Colonic mucosa (tissue), 4 donors: ENCODE results near the gene ADGRB3. TPM values are rescaled to one million over a fixed set of nuclear protein-coding genes. Genes with fewer than 3 reads are reported as not detected.
"Not testable (repeated sequence)": the region's sequence is repeated elsewhere in the genome, so short reads cannot be mapped to it uniquely, and the experiment has no call there.

Experiments used
- DNase-seq: peaks from one replicate; pipeline ENCODE4 v3.0.0-alpha.2; 2020
- H3K27ac ChIP-seq: fragments of 200-600 bp; one replicate; pipeline ENCODE4 v1.8.0; 2021
- H3K27me3 ChIP-seq: fragments of 200-600 bp; one replicate; pipeline ENCODE4 v1.8.0; 2021
- H3K36me3 ChIP-seq: fragments of 200-600 bp; one replicate; pipeline ENCODE4 v1.8.0; 2021
- H3K4me1 ChIP-seq: fragments of 200-600 bp; one replicate; pipeline ENCODE4 v1.8.0; 2021; ENCODE audit warnings: mild to moderate bottlenecking
- H3K4me3 ChIP-seq: fragments of 200-600 bp; one replicate; pipeline ENCODE4 v1.8.0; 2021
- H3K9ac ChIP-seq, 2 donors: one replicate each; pipeline ENCODE4 v1.7.0; 2013; ENCODE audit warnings: control low read depth in 2 of 2, low read depth in 2 of 2, low read length in 2 of 2
- H3K9me3 ChIP-seq: fragments of 200-600 bp; one replicate; pipeline ENCODE4 v1.8.0; 2021
- intact Hi-C: fragments of 100-400 bp; cut with DNase I; formaldehyde crosslinking; loops from one replicate; pipeline ENCODE4 v1.14.1; 2022
- total RNA-seq, 2 donors: library from RNA; stranded (reverse); fragmentation: NEBNext Ultra II Directional in 1 of 2; extraction: Animal tissue kit (Norgen Biotek cat#: 25700) in 1 of 2; gene quantifications; one replicate each; pipeline ENCODE4 v1.2.1, GENCODE V29; 2021
- TF ChIP-seq, protein P1 (sequence below): fragments of 200-600 bp; IDR thresholded peaks from one replicate; pipeline ENCODE4 v1.8.0; 2022; ENCODE audit warnings: antibody characterized with exemption, mild to moderate bottlenecking
- donor health status: healthy.
- donor health status: DM: no; HTN: no; CAD: no.
- donor health status: DM: no; HTN: no; CAD: no.

ADGRB3 gene
- total RNA-seq, 2 donors from 2014 or later, result 0.42 to 0.98 TPM

DNA sequence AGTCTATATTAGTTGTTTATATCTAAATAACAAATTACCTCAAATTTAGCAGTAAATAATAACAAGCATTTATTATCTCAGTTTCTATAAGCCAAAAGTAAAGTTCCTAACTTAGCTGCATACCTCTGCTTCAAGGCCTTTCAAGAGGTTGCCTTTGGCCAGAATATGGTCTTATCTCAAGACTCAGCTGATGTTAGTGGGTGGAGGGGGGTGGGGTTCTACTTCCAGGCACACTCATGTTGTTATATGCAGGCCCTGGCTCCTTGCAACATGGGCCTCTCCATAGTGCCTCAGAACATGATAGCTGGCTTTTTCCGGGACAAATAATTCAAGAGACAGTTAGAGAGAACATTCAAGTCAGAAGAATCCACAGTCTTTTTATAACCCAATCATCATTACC, 266.0 kb downstream of the ADGRB3 start:
- Histone ChIP-seq H3K9ac (no peak overlapping the region), H3K36me3 (no peaks in the 10 kb centered on the region), H3K27ac (no peak overlapping the region), H3K9me3 (no peaks in the 10 kb centered on the region), H3K4me3 (no peak overlapping the region), H3K4me1 (no peaks in the 10 kb centered on the region), H3K27me3 (no peaks in the 10 kb centered on the region)
- TF ChIP-seq, protein P1, sequence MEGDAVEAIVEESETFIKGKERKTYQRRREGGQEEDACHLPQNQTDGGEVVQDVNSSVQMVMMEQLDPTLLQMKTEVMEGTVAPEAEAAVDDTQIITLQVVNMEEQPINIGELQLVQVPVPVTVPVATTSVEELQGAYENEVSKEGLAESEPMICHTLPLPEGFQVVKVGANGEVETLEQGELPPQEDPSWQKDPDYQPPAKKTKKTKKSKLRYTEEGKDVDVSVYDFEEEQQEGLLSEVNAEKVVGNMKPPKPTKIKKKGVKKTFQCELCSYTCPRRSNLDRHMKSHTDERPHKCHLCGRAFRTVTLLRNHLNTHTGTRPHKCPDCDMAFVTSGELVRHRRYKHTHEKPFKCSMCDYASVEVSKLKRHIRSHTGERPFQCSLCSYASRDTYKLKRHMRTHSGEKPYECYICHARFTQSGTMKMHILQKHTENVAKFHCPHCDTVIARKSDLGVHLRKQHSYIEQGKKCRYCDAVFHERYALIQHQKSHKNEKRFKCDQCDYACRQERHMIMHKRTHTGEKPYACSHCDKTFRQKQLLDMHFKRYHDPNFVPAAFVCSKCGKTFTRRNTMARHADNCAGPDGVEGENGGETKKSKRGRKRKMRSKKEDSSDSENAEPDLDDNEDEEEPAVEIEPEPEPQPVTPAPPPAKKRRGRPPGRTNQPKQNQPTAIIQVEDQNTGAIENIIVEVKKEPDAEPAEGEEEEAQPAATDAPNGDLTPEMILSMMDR, result no peak
- intact Hi-C loops, result no loop called here
- no peak for DNase-seq

DNA sequence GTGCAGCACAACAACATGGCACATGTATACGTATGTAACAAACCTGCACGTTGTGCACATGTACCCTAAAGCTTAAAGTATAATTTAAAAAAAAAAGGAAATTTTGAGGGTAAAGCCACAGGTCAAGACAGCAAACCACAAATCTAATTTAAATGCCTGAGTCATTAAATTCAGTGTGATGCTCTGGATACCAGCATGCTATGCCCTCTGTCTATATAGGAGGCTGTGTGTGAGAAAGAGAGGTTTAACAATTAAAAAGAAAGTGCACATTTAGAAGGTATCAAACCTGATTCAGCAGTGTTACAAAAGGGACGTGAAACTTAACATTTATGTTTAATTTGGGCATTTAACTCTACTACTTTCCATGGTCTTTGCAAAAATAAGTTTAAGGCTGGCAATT, 276.3 kb downstream of the ADGRB3 start:
- H3K4me3 ChIP-seq, result no peak overlapping the region

DNA sequence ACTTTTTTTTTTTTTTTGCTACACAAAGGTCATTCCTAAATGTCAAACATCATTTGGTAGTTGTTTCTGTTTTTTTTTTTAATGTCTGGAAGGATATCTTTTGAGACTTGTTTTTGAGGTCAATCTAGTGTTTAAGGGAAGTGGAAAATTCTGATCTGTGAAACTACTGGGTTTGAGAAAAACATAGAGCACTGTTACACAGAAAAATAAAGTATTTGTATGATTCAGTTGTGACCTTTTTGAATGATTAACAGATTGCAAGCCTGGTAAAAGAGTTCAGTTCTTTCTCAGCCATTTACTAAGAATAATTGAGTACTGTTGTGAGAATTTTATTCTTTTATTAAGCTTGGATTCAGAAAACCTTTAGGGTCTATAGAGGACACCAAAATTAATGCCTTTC, 276.7 kb downstream of the ADGRB3 start:
- no peak overlapping the region for H3K27ac ChIP-seq
- DNase-seq, result no peak
- H3K9me3 ChIP-seq, result no peaks in the 10 kb centered on the region
- no peaks in the 10 kb centered on the region for H3K27me3 ChIP-seq
- no peak overlapping the region for H3K4me3 ChIP-seq
- intact Hi-C loops, result no loop called here
- no peak overlapping the region for H3K9ac ChIP-seq
- TF ChIP-seq, protein P1, result no peak
- H3K36me3 ChIP-seq, result no peaks in the 10 kb centered on the region
- H3K4me1 ChIP-seq, result no peaks in the 10 kb centered on the region

More for the DNA sequence above, 276.3 kb downstream of the ADGRB3 start:
- Histone ChIP-seq H3K36me3 (no peaks in the 10 kb centered on the region), H3K27me3 (no peaks in the 10 kb centered on the region), H3K9me3 (no peaks in the 10 kb centered on the region), H3K9ac (no peak overlapping the region), H3K27ac (no peak overlapping the region), H3K4me1 (no peaks in the 10 kb centered on the region)
- no peak for DNase-seq
- intact Hi-C loops, result no loop called here
- TF ChIP-seq, protein P1, result no peak

DNA sequence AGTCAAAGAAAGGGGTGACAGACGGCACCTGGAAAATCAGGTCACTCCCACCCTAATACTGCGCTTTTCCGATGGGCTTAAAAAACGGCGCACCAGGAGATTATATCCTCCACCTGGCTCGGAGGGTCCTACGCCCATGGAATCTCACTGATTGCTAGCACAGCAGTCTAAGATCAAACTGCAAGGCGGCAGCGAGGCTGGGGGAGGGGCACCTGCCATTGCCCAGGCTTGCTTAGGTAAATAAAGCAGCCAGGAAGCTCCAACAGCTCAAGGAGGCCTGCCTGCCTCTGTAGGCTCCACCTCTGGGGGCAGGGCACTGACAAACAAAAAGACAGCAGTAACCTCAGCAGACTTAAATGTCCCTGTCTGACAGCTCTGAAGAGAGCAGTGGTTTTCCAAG, 277.7 kb downstream of the ADGRB3 start:
- H3K4me3 ChIP-seq, DNase-seq, intact Hi-C loops, H3K36me3 ChIP-seq, H3K27ac ChIP-seq, H3K9me3 ChIP-seq, H3K9ac ChIP-seq, H3K27me3 ChIP-seq, H3K4me1 ChIP-seq: not testable (repeated sequence)

DNA sequence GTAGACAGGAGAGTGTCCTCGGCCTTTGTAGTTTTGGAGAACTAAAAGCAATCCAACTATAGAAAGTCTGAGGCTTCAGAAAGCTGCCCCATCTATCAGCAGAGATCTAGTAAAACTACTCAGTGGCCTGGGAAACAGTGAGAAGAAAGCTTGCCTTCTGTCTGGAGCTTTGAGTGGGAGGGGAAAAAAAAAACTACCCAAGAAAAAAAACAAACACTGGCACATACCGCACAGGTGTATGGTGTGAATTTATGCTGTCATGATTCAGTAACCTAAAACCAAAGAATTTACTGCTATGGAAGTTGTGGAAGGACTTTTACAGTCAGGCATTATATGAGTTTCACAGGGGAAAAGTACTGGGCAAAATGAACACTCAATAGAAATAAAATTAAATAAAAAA, 280.5 kb downstream of the ADGRB3 start:
- Histone ChIP-seq H3K4me3 (no peak overlapping the region), H3K27ac (no peak overlapping the region), H3K36me3 (no peaks in the 10 kb centered on the region), H3K9ac (no peak overlapping the region), H3K27me3 (no peaks in the 10 kb centered on the region), H3K9me3 (no peaks in the 10 kb centered on the region), H3K4me1 (no peaks in the 10 kb centered on the region)
- intact Hi-C loops, result no loop called here
- TF ChIP-seq, protein P1, result no peak
- no peak for DNase-seq

DNA sequence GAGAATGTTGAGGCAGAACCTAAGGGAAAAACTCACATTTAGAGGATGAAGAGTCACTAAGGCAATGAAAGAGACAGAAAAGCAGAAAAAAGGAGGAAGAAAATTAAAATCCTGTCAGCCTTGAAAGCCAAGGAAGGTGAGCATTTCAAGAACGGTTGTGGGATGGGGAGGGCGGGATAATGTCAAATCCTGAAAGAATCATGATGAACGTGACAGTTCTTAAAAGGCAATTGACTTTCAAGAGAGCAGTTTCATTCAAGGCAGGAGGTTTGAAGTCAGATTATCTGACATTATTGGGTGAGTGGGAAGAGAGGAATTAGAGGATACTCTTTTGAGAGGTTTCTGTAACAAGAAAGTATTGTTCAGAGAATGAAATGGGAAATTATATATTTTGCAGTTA, 284.5 kb downstream of the ADGRB3 start:
- H3K9ac ChIP-seq, result no peak overlapping the region
- no peak overlapping the region for H3K4me3 ChIP-seq
- TF ChIP-seq, protein P1, result no peak
- intact Hi-C loops, result no loop called here
- H3K36me3 ChIP-seq, result no peaks in the 10 kb centered on the region
- DNase-seq, result no peak
- H3K27me3 ChIP-seq, result no peaks in the 10 kb centered on the region
- H3K9me3 ChIP-seq, result no peaks in the 10 kb centered on the region
- no peaks in the 10 kb centered on the region for H3K4me1 ChIP-seq
- H3K27ac ChIP-seq, result no peak overlapping the region
